Measurements from ENCODE around the gene ZBTB7A.

ZBTB7A gene

DNA sequence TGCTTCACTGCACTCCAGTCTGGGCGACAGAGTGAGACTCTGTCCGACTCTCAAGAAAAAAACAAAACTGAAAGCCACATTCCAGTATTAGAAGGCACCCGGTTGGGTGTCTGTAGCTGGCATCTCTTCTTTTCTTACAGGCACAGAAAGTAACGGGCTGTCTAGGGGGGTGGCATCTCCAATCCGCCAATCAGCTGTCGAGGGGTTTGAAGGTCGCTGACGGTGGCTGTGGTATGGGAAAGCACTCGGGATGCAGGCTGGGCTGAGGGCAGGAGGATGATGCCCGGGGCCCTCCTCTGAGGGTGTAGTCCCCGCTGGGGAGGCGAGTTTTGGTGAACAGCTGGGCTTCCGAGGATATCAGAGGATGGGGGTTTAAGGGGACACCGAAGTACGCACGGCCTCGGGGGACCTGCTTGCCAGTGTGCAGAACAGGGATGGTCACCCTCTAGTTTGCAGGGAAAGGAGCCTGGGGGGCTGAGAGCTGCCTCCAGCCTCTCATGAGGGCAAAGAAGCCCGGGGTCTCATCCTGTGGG is 27.0 kb upstream of the ZBTB7A start:
- no peak for DNase-seq

DNA sequence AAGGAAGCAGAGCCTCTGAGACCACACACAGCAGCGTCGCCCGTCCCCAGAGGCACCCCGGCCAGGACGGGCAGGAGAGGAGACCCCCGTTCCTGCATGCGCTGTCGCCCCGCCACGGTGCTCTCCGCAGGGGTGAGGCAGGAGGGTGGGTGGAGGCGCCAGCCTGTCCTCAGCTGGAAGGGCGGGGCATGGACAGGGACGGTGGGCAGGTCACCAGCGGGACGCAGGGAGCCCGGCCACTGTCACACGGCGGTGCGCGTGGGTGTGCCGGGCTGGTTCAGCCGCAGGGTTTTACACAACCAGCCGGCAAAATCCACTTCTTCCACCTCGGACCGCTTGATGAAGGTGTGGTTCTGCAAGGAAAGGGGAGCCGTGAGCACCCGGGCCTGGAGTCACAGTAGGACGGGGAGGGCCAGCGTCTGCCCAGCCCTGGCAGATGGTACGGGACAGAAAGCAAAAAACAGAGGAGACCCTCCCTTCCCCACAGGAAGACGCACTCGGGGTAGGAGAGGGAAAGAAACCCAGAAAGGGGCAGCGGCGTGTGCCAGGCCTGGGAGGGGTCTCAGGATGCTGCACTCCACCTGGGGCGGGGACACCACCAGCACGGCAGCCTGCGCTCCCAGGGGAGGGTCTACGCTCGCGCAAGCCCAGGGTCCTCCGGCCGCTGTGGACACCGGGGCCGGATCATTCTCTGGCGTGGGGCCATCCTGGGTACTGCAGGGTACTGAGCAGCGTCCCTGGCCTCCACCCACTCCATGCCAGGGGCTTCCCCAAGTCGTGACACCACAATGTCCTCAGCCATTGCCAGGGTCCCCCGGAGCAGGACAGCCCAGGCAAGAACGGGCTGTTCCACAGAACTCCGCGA is 23.9 kb upstream of the ZBTB7A start:
- DNase-seq = no peak

- DNase-seq = no peak
Measured at GRCh38 chr19:4089946-4090345, 23.2 kb upstream of the ZBTB7A start.

- no peak for DNase-seq
Measured at GRCh38 chr19:4089400-4089908, 22.8 kb upstream of the ZBTB7A start.

DNA sequence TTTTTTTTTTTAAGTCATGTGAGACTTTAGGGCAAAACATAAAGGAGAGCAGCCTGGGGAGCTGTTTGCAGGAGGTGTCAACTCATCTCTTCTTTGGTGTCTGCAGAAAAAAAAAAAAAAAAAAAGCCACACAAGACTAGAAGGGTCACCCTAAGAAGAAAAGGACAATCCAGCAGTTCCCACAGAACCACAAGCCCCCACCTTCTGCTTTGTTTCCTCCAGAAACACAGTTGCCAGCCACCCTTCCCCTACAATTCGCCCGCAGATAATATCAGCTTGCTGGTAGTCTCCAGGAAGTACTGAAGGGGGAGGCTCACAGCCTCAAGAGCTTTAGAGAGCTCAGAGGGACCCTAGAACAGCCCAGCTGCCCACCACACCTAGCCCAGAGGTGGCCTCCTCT is 22.3 kb upstream of the ZBTB7A start:
- DNase-seq = no peak

DNA sequence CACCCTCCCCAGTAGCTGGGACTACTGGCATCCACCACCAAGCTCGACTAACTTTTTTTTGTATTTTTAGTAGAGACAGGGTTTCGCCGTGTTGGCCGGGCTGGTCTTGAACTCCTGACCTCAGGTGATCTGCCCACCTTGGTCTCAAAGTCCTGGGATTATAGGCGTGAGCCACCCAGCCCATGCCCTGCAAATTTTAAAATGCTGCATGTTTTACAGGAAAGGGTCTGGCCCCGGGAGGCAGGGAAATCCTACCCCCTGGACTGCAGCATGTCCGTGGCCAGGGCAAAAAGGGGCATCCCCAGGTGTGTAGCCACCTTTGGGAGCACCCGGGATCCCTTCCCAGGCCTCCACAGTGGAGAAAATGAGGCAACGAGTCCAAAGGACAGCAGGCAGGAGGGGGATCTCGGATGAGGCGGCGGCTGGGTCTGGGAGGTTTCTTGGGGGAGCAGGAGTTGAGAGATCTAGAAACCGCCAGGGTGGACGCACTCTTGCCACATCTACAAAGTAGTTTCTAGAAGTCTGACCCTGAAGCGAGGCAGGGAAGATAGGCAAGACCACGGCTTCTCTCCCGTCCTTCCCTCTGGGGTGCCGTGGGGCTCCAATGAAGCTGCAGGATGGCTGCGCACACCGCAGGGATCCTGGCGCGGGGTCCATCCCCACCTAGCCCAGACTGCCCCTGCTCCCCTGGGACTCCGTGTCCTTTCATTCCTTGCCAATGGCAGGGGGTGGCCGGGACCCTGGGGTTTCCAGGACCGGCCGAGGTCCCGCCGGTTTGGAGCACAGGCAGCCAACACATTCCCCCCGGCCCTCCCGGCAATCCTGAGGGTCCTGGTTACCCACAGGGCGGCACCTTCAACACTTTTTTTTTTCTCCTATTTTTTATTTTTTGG is 21.3 kb upstream of the ZBTB7A start:
- DNase-seq = no peak

DNA sequence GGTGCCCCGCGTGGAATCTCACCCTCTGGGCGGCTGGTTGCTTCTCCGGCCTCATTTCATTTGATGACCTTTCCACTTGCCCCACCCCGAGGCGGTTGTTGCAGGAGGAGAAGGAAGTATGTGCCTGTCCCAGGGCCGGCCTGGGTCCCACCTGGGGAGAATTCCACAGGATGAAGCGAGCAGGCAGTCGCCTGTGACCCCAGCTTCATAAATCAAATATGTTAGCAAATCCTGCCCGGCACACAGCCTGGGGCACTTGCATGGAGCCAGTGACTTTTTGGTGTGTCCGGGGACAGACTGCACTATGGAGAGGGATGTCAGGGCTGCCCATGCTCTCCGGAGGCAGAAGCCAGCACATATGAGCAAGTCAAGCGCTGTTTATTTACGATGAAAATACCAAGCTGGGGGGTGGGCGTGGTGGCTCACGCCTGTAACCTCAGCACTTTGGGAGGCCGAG is 19.7 kb upstream of the ZBTB7A start:
- no peak for DNase-seq

DNA sequence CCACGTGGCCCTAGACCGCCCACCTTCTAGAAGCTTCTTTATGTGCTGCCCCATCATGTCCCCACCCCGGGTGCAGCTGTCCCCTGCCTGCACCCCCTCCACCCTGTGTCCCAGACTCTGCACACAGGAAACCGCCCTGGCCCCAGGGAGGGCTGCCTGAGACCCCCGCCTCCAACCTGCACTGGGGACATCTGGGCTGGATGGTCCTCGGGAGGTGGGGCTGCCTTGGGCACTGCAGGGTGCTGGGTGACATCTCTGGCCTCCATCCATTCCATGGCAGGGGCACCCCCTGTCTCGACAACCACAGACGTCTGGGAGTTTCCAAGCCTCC is 17.8 kb upstream of the ZBTB7A start:
- DNase-seq = no peak

GRCh38 chr19:4083677-4084546 is 17.2 kb upstream of the ZBTB7A start:
- no peak for DNase-seq

DNA sequence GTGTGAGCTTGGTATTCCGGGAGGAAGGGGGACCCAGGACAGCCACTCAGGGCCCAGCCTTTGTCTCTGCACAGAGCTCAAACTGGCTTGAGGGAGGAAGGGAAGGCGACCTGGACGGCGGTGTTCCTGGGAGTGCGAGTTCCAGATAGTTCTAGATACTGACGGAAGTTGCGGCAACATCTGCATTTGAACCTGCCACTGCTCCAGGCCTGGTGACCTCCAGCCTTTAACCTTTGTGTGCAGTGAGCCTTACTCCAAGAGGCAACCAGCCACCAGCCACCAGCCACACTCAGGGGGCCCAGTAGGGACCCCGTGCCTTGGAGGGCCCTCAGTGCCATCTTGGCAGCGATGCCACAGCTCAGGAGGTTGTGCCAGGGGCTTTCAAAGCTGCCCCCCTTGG is 15.5 kb upstream of the ZBTB7A start:
- no peak for DNase-seq

DNA sequence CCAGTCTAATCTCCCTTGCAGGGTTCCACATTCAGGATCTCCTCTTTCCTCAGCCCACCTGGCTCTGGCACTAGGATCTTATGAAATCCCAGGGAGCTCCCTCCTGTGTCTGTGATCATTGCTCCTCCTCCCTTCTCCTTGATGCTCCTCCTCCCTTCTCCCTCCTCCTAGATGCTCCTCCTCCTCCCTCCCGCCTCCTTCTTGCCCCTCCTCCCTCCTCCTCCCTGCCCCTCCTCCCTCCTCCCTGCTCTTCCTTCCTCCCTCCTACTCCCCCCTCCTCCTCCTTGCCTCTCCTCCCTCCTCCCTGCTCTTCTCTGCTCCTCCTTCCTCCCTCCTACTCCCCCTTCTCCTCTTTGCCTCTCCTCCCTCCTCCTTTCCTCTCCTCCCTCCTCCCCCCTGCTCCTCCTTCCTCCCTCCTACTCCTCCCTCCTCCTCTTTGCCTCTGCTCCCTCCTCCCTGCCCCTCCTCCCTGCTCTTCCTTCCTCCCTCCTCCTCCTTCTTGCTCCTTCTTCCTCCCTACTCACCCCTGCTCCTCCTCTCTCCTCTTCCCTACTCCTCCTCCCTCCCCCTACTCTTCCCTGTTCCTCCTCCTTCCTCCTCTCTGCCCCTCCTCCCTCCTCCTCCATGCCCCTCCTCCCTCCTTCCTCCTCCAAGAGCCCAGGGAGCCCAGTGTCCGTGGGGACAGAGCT is 14.9 kb upstream of the ZBTB7A start:
- no peak for DNase-seq

GRCh38 chr19:4080473-4080872 is 13.8 kb upstream of the ZBTB7A start:
- no peak for DNase-seq

DNA sequence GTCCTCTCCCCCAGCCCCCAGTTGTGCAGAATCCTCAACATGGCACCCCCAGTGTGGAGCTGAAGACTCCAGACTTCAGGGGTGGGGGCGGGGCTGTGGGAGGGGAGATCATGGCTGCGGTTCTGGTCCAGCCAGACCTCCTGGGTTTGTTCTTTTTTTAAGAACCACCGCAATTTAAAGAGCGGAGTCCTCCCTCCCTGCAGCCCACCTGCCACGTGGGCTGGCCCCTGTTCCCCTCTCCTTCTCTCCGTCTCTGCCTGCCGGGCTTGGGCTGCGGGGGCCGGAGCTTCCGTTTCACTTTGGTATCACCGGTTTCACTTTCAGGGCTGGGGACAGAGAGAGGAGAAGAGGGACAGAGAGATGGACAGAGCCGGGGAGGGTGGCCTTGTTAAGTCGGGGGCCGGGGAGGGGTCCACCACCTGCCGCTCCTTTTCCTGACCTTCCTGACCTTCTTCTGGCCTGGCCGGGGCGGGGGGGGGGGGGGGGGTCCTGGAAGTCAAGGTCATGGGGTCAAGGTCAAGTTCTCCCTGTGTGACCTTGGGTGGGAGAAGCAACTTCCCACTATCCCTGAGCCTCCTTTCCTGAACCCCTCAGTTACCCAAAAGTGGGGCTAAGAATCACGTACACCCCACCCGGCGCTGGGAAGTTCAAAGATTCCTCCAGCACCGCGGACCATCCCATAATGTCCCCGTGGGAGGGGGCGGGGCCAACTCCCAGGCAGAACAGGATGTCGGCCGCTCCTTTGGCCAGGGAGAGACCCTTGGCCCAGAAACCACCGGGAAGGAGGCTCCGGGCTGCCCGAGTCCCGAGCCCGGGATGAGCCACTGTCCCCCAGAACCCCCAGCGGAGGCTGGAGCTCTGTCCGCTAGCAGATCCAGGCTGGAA is 11.3 kb upstream of the ZBTB7A start:
- no peak for DNase-seq

DNA sequence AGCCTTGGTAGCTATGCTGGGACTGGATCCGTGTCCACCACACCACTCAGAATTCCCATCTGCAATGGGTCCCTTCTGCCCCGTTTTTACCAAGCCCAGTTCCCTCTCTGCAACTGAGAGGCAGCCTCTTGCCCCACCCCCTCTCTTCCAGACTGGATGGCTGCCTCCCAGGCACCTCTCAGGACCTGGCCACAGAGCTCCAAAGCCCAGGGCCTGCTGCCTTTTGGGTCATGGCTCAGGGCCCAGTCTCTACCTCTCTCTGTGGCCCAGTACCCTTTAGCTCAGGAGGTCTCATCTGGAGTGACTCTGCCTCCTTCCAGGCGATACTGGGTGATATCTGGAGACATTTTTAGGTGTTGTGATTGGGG is 10.3 kb upstream of the ZBTB7A start:
- no peak for DNase-seq

DNA sequence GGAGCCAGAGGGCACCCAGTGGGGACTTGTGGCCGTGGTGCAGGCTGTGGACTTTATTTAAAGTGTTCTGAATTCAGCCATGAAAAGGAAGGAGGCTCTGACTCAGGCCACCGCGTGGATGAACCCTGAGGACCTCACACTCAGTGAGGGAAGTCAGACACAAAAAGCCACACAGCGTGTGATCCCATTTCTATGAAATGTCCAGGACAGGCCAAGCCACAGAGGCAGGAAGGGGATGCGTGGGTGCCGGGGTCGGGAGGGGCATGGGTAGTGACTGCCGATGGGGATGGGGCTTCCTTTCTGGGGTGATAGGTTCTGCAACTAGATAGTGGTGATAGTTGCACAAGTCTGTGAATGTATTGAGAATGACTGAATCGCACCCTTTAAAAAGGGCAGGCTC is 8.7 kb upstream of the ZBTB7A start:
- DNase-seq = no peak

- DNase-seq = no peak
Measured at GRCh38 chr19:4071610-4072009, 4.9 kb upstream of the ZBTB7A start.

- no peak for DNase-seq
Measured at GRCh38 chr19:4069331-4069959, 2.7 kb upstream of the ZBTB7A start.

- no peak for DNase-seq
Measured at GRCh38 chr19:4068047-4068966, 1.6 kb upstream of the ZBTB7A start.

- no peak for DNase-seq
Measured at GRCh38 chr19:4067396-4068046, 822 bp upstream of the ZBTB7A start.
